Esophagus squamous epithelium (tissue), 5 donors: ENCODE data around the gene CRB2. TPM values are rescaled to one million over a fixed set of nuclear protein-coding genes. Genes with fewer than 3 reads are reported as not detected.
A peak's percentile ranks its signal among the peaks of the same experiment; 100 is the strongest.
"Not testable (repeated sequence)": the region's sequence is repeated elsewhere in the genome, so short reads cannot be mapped to it uniquely, and the experiment has no call there.

Experiments used
- DNase-seq: peaks from one replicate; lab custom pipeline; 2025; lab: John Stamatoyannopoulos, UW
- H3K27ac ChIP-seq, 4 donors: fragments of 200-600 bp; sonication (generic); one replicate each; pipeline ENCODE4 v1.5.1; 2016 to 2019; ENCODE audit warnings: mild to moderate bottlenecking in 1 of 4
- H3K27me3 ChIP-seq, 4 donors: fragments of 200-600 bp; sonication (generic); 1 replicate in 3 of 4; 2 replicates in 1 of 4; pipeline versions ENCODE4 v1.5.1 to v1.6.0; 2017 to 2021; ENCODE audit warnings: antibody characterized with exemption in 1 of 4
- H3K36me3 ChIP-seq, 3 donors: fragments of 200-600 bp; sonication (generic); one replicate each; pipeline ENCODE4 v1.5.1; 2016 to 2019
- H3K4me1 ChIP-seq, 3 donors: fragments of 200-600 bp; sonication (generic); one replicate each; pipeline ENCODE4 v1.5.1; 2017 to 2019
- H3K4me3 ChIP-seq, 4 donors: fragments of 200-600 bp; sonication (generic); 1 replicate in 3 of 4; 2 replicates in 1 of 4; pipeline ENCODE4 v1.5.1; 2016 to 2019; ENCODE audit warnings: mild to moderate bottlenecking in 2 of 4, moderate library complexity in 1 of 4
- H3K9me3 ChIP-seq, 3 donors: fragments of 200-600 bp; sonication (generic); one replicate each; pipeline ENCODE4 v1.5.1; 2016 to 2019
- CTCF ChIP-seq, 6 experiments: fragments of 450-650 bp in 4 of 6; fragments of 200-600 bp in 2 of 6; sonication (generic) in 2 of 6; IDR thresholded peaks; one replicate each; pipeline ENCODE4 v1.5.1; 2016 to 2019; ENCODE audit warnings: antibody characterized with exemption in 6 of 6, mild to moderate bottlenecking in 4 of 6, moderate library complexity in 4 of 6
- POLR2A ChIP-seq, 4 donors: fragments of 450-650 bp; IDR thresholded peaks; one replicate each; pipeline ENCODE4 v1.6.1; 2017; ENCODE audit warnings: antibody characterized with exemption in 4 of 4, mild to moderate bottlenecking in 4 of 4, moderate library complexity in 3 of 4
- WGBS, 2 donors: methylation state at CpG; one replicate each; pipeline ENCODE4 v1.1.5; 2018; 5-methylcytosine and 5-hydroxymethylcytosine counted together
- intact Hi-C: fragments of 100-400 bp; cut with DNase I; formaldehyde crosslinking; loops from one replicate; pipeline ENCODE4 v1.15.0; 2022
- total RNA-seq, 4 donors: library from RNA; depleted of rRNA; stranded (reverse); fragments of >200 nt; gene quantifications; one replicate each; pipeline ENCODE4 v1.1.0, GENCODE V29; 2016
- donor health status: DM: yes; HTN: yes; CAD: no.

CRB2 gene
- total RNA-seq, 4 donors from 2014 or later: not detected

- no peaks in the 10 kb centered on the region for H3K36me3 ChIP-seq
- TF ChIP-seq CTCF (IDR thresholded peaks at IDR 0.05): no peak
- 56 to 70% methylated on average over 6 of the region's 6 CpGs for WGBS, 2 donors
- intact Hi-C loops: no loop called here
- H3K27me3 ChIP-seq: no peaks in the 10 kb centered on the region
- H3K4me1 ChIP-seq: peaks cover 4 to 65% (median 21%) of the 10 kb centered on the region in 3 donors
- DNase-seq: no peak
- H3K4me3 ChIP-seq: no peak overlapping the region
- H3K27ac ChIP-seq: peak overlapping the region; percentile 44 to 92 (median 89)
- H3K9me3 ChIP-seq: no peaks in the 10 kb centered on the region
These were observed 26.6 kb upstream of the CRB2 start for GRCh38 chr9:123329329-123329955.

- peaks cover 15 to 74% (median 31%) of the 10 kb centered on the region in 3 donors for H3K4me1 ChIP-seq
- no peak overlapping the region for H3K27ac ChIP-seq
- no peaks in the 10 kb centered on the region for H3K36me3 ChIP-seq
- no peaks in the 10 kb centered on the region for H3K9me3 ChIP-seq
- H3K27me3 ChIP-seq: no peaks in the 10 kb centered on the region
- TF ChIP-seq CTCF (IDR thresholded peaks at IDR 0.05) (no peak), POLR2A (IDR thresholded peaks at IDR 0.05) (no peak)
- no peak for DNase-seq
- no peak overlapping the region for H3K4me3 ChIP-seq
- intact Hi-C loops: no loop called here
- 87 to 88% methylated on average over 15 of the region's 15 CpGs for WGBS, 2 donors
These were observed 24.5 kb upstream of the CRB2 start for GRCh38 chr9:123331346-123332060.

GRCh38 chr9:123333058-123333669, 22.8 kb upstream of the CRB2 start:
- intact Hi-C loops, H3K27me3 ChIP-seq, H3K9me3 ChIP-seq, H3K4me3 ChIP-seq, DNase-seq, H3K36me3 ChIP-seq: not testable (repeated sequence)
- Histone ChIP-seq H3K27ac (peak overlapping the region; percentile 30 to 88 (median 70)), H3K4me1 (peaks cover 20 to 68% (median 21%) of the 10 kb centered on the region in 3 donors)
- TF ChIP-seq CTCF (IDR thresholded peaks at IDR 0.05): peak in 2 of 6 experiments; percentile 10 to 28
- 20 to 41% methylated on average over 7 to 8 of the region's 8 CpGs for WGBS, 2 donors

- WGBS, 2 donors: 75 to 84% methylated on average over 3 of the region's 3 CpGs
- peak overlapping the region; percentile 9 to 88 (median 82) for H3K27ac ChIP-seq
These were observed 21.4 kb upstream of the CRB2 start for GRCh38 chr9:123334639-123335038.

More at GRCh38 chr9:123334639-123335038, 21.4 kb upstream of the CRB2 start:
- Histone ChIP-seq H3K4me1 (peaks cover 14 to 67% (median 20%) of the 10 kb centered on the region in 3 donors), H3K9me3 (no peaks in the 10 kb centered on the region), H3K36me3 (no peaks in the 10 kb centered on the region), H3K4me3 (no peak overlapping the region), H3K27me3 (no peaks in the 10 kb centered on the region)
- no peak for TF ChIP-seq CTCF (IDR thresholded peaks at IDR 0.05)
- intact Hi-C loops: no loop called here
- DNase-seq: no peak
